Measurements from ENCODE around the gene DUSP10.

DUSP10 gene

GRCh38 chr1:221718381-221719277, 23.3 kb downstream of the DUSP10 start:
- no peak for DNase-seq (ENCODE audit: low spot score)
- in situ Hi-C loops (cut with MboI; ENCODE audit: low pct_unique_long_range_greater_than_20kb, low sequenced_read_pairs, unreplicated experiment) = no loop called here
- no peak for TF ChIP-seq CTCF (IDR thresholded peaks at IDR 0.05; ENCODE audit: extremely low read depth, insufficient read depth, missing control alignments)

- DNase-seq (ENCODE audit: low spot score) = no peak
- in situ Hi-C loops (cut with MboI; ENCODE audit: low pct_unique_long_range_greater_than_20kb, low sequenced_read_pairs, unreplicated experiment) = no loop called here
- TF ChIP-seq CTCF (IDR thresholded peaks at IDR 0.05; ENCODE audit: extremely low read depth, insufficient read depth, missing control alignments) = no peak
Measured at GRCh38 chr1:221717485-221717853, 24.4 kb downstream of the DUSP10 start.

- no peak for TF ChIP-seq CTCF (IDR thresholded peaks at IDR 0.05; ENCODE audit: extremely low read depth, insufficient read depth, missing control alignments)
- no peak for DNase-seq (ENCODE audit: low spot score)
- in situ Hi-C loops (cut with MboI; ENCODE audit: low pct_unique_long_range_greater_than_20kb, low sequenced_read_pairs, unreplicated experiment) = no loop called here
Measured at GRCh38 chr1:221716713-221717484, 25.0 kb downstream of the DUSP10 start.

- no peak for DNase-seq (ENCODE audit: low spot score)
- TF ChIP-seq CTCF (IDR thresholded peaks at IDR 0.05; ENCODE audit: extremely low read depth, insufficient read depth, missing control alignments) = no peak
- in situ Hi-C loops (cut with MboI; ENCODE audit: low pct_unique_long_range_greater_than_20kb, low sequenced_read_pairs, unreplicated experiment) = no loop called here
Measured at GRCh38 chr1:221715321-221716169, 26.3 kb downstream of the DUSP10 start.

GRCh38 chr1:221714227-221715152, 27.4 kb downstream of the DUSP10 start:
- in situ Hi-C loops (cut with MboI; ENCODE audit: low pct_unique_long_range_greater_than_20kb, low sequenced_read_pairs, unreplicated experiment) = no loop called here
- DNase-seq (ENCODE audit: low spot score) = no peak
- no peak for TF ChIP-seq CTCF (IDR thresholded peaks at IDR 0.05; ENCODE audit: extremely low read depth, insufficient read depth, missing control alignments)
